K562 (cell line): Measurements from ENCODE around the gene FNBP1. TPM values are rescaled to one million over a fixed set of nuclear protein-coding genes. Genes with fewer than 3 reads are reported as not detected.

Experiments used
- ATF4 ChIP-seq: fragments of 450-650 bp; formaldehyde crosslinking; IDR thresholded peaks from 2 replicates; pipeline ENCODE4 v1.4.0; 2022; ENCODE audit warnings: mild to moderate bottlenecking, moderate library complexity
- ATF6 ChIP-seq: sonication (generic); formaldehyde crosslinking; IDR thresholded peaks from 2 replicates; pipeline ENCODE4 v1.4.0; 2020; ENCODE audit warnings: mild to moderate bottlenecking, missing genetic modification reagents
- BRD9 ChIP-seq: fragments of 450-650 bp; IDR thresholded peaks from 2 replicates; pipeline ENCODE4 v1.6.1; 2018; ENCODE audit warnings: low read depth; ENCODE audit not compliant: partially characterized antibody
- CHD2 ChIP-seq: IDR thresholded peaks from 2 replicates; pipeline ENCODE4 v1.6.1; 2011; ENCODE audit warnings: low read depth, low read length
- CREB1 ChIP-seq, 2 experiments: sonication (generic) in 1 of 2; formaldehyde crosslinking in 1 of 2; IDR thresholded peaks; 2 replicates each; pipeline versions ENCODE4 v1.6.1 to v1.8.0; 2012 to 2022; ENCODE audit warnings: inconsistent platforms in 1 of 2, mild to moderate bottlenecking in 1 of 2, missing genetic modification reagents in 1 of 2, moderate library complexity in 1 of 2
- CXXC5 ChIP-seq: fragments of 250-450 bp; sonication (Bioruptor Pico); IDR thresholded peaks from 2 replicates; pipeline ENCODE4 v1.8.0; 2022; ENCODE audit warnings: inconsistent platforms, mild to moderate bottlenecking, moderate library complexity
- E2F3 ChIP-seq: fragments of 250-450 bp; sonication (Bioruptor Pico); IDR thresholded peaks from 2 replicates; pipeline ENCODE4 v1.4.0; 2020; ENCODE audit warnings: mild to moderate bottlenecking
- GTF2F1 ChIP-seq: IDR thresholded peaks from 2 replicates; pipeline ENCODE4 v1.6.1; 2011; ENCODE audit warnings: low read depth, low read length, improper control_type of control experiment
- JUNB ChIP-seq: fragments of 450-650 bp; formaldehyde crosslinking; conservative IDR thresholded peaks from 2 replicates; pipeline ENCODE4 v1.4.0; 2020; ENCODE audit warnings: mild to moderate bottlenecking
- MEF2A ChIP-seq: IDR thresholded peaks from 2 replicates; pipeline ENCODE4 v1.6.1; 2011; ENCODE audit warnings: low read depth, mild to moderate bottlenecking, low read length, moderate library complexity; ENCODE audit not compliant: control insufficient read depth
- MYBL2 ChIP-seq, 2 experiments: fragments of 450-650 bp in 1 of 2; sonication (generic) in 1 of 2; formaldehyde crosslinking in 1 of 2; IDR thresholded peaks; 2 replicates each; pipeline versions ENCODE4 v1.6.1 to v1.8.1; 2017 to 2022; ENCODE audit warnings: borderline replicate concordance in 1 of 2, inconsistent platforms in 1 of 2, low read depth in 1 of 2, mild to moderate bottlenecking in 1 of 2, missing genetic modification reagents in 1 of 2, moderate library complexity in 1 of 2
- NKRF ChIP-seq: fragments of 450-650 bp; IDR thresholded peaks from 2 replicates; pipeline ENCODE4 v1.6.1; 2016; ENCODE audit warnings: borderline replicate concordance
- PHTF2 ChIP-seq: fragments of 250-450 bp; sonication (Bioruptor Pico); IDR thresholded peaks from 2 replicates; pipeline ENCODE4 v1.5.0; 2021; ENCODE audit warnings: mild to moderate bottlenecking
- POLR2B ChIP-seq: fragments of 450-650 bp; IDR thresholded peaks from 2 replicates; pipeline ENCODE4 v1.6.1; 2018; ENCODE audit warnings: low read depth; ENCODE audit not compliant: partially characterized antibody
- RBM25 ChIP-seq: fragments of 200-400 bp; formaldehyde crosslinking; IDR thresholded peaks from 2 replicates; pipeline ENCODE4 v1.6.1; 2018; ENCODE audit warnings: low read length, low read depth, moderate library complexity; ENCODE audit not compliant: severe bottlenecking
- TAF1 ChIP-seq: IDR thresholded peaks from 2 replicates; pipeline ENCODE4 v1.6.1; 2011; ENCODE audit warnings: mild to moderate bottlenecking, low read length, moderate library complexity; ENCODE audit not compliant: insufficient read depth, control insufficient read depth, severe bottlenecking; ENCODE audit errors: extremely low read depth
- TEAD4 ChIP-seq, 2 experiments: sonication (generic) in 1 of 2; formaldehyde crosslinking in 1 of 2; IDR thresholded peaks; 2 replicates each; pipeline versions ENCODE4 v1.6.1 to v1.8.0; 2012 to 2022; ENCODE audit warnings: borderline replicate concordance in 1 of 2, inconsistent platforms in 1 of 2, low read length in 1 of 2, mild to moderate bottlenecking in 1 of 2, missing genetic modification reagents in 1 of 2
- ZC3H8 ChIP-seq: fragments of 450-650 bp; IDR thresholded peaks from 2 replicates; pipeline ENCODE4 v1.6.1; 2017
- ZFP36 ChIP-seq: fragments of 150-350 bp; IDR thresholded peaks from 2 replicates; pipeline ENCODE4 v1.6.1; 2018; ENCODE audit warnings: low read length, low read depth; ENCODE audit not compliant: partially characterized antibody
- ZNF165 ChIP-seq: fragments of 250-450 bp; sonication (Bioruptor Pico); IDR thresholded peaks from 2 replicates; pipeline ENCODE4 v1.4.0; 2020; ENCODE audit warnings: borderline replicate concordance
- ZNF217 ChIP-seq: sonication (generic); formaldehyde crosslinking; IDR thresholded peaks from 2 replicates; pipeline ENCODE4 v1.8.0; 2022; ENCODE audit warnings: mild to moderate bottlenecking, missing genetic modification reagents
- ZNF239 ChIP-seq: fragments of 250-450 bp; sonication (Bioruptor Pico); IDR thresholded peaks from 2 replicates; pipeline ENCODE4 v1.4.0; 2020; ENCODE audit warnings: mild to moderate bottlenecking
- ZNF316 ChIP-seq: fragments of 450-650 bp; IDR thresholded peaks from 2 replicates; pipeline ENCODE4 v1.6.1; 2016
- polyA plus RNA-seq, 8 experiments: library from polyadenylated mRNA; depleted of rRNA in 4 of 8; stranded (reverse) in 5 of 8; unstranded in 3 of 8; fragments of >200 nt; fragmentation: Nextera tagmentation in 2 of 8; fragmentation: Illumina TruSeq in 1 of 8; extraction: Ambion mirVana in 2 of 8; extraction: Trizol in 1 of 8; gene quantifications; 2 replicates each; pipeline versions ENCODE4 v1.2.1 to v1.2.3, GENCODE V29; 2011 to 2014; ENCODE audit warnings: inconsistent platforms in 1 of 8, missing spikeins in 1 of 8
- total RNA-seq, 7 experiments: library from RNA; depleted of rRNA in 6 of 7; stranded (reverse); fragments of >200 nt in 6 of 7; fragmentation: Illumina TruSeq in 2 of 7; extraction: Trizol in 2 of 7; gene quantifications; 2 replicates each; pipeline versions ENCODE4 v1.2.1 to v1.2.3, GENCODE V29; 2011 to 2021; ENCODE audit warnings: low replicate concordance in 1 of 7

Gene FNBP1
- total and polyA plus RNA-seq, 9 of the 15 experiments (the other 6 are each of a cell fraction or from before 2014, with no cell fraction given): 1.8 to 14.9 (median 7.6) TPM

- peak; percentile 69; the same call in 1 of the 2 replicates for TF ChIP-seq GTF2F1
- 0 out of 2 replicates have a peak, but pooled peaks have one; percentile 15 for TF ChIP-seq ZNF239 (CRISPR knock-in tag)
- TF ChIP-seq ZNF165: peak; percentile 16; the same call in 1 of the 2 replicates
- TF ChIP-seq JUNB (CRISPR knock-in tag): no peak
- TF ChIP-seq CXXC5 (CRISPR knock-in tag): peak; percentile 77
- TF ChIP-seq ZNF316: no peak
- no peak for TF ChIP-seq MYBL2 (IDR thresholded peaks at IDR 0.05; ENCODE audit: low read depth)
- no peak for TF ChIP-seq MYBL2 (CRISPR knock-in tag; IDR thresholded peaks at IDR 0.05; ENCODE audit: borderline replicate concordance)
- peak; percentile 6; the same call in 1 of the 2 replicates for TF ChIP-seq ATF4 (CRISPR knock-in tag)
- no peak for TF ChIP-seq TAF1
- no peak for TF ChIP-seq CREB1 (IDR thresholded peaks at IDR 0.05)
- no peak for TF ChIP-seq CREB1 (CRISPR knock-in tag; IDR thresholded peaks at IDR 0.05)
- no peak for TF ChIP-seq BRD9
- TF ChIP-seq CHD2: no peak
- TF ChIP-seq POLR2B: no peak
- TF ChIP-seq TEAD4 (IDR thresholded peaks at IDR 0.05; ENCODE audit: low read length): no peak
- no peak for TF ChIP-seq TEAD4 (CRISPR knock-in tag; IDR thresholded peaks at IDR 0.05; ENCODE audit: borderline replicate concordance)
- TF ChIP-seq ZNF217: no peak
- TF ChIP-seq MEF2A: no peak
- no peak for TF ChIP-seq E2F3 (CRISPR knock-in tag)
- TF ChIP-seq ATF6: no peak
- no peak for TF ChIP-seq NKRF
- no peak for TF ChIP-seq RBM25
- no peak for TF ChIP-seq ZC3H8
- peak; percentile 22 for TF ChIP-seq ZFP36
- TF ChIP-seq PHTF2 (CRISPR knock-in tag): no peak
Observed at GRCh38 chr9:129884220-129885017, 158.6 kb downstream of the FNBP1 start (continued).
